Panc1 (cell line): ENCODE measurements around the gene MOCS1. TPM values are rescaled to one million over a fixed set of nuclear protein-coding genes. Genes with fewer than 3 reads are reported as not detected.

ENCODE experiments used
- ATAC-seq: fragments of 200-7000 bp; cut with Tn5 transposase; 2 replicates; pipeline ENCODE4 v1.9.1; 2020; ENCODE audit warnings: mild to moderate bottlenecking, moderate library complexity
- BruUV-seq: library from RNA; stranded (reverse); fragments of 400-500 nt; replicated peaks from 2 replicates; lab custom pipeline; 2021; lab: Mats Ljungman, UMichigan
- CTCF ChIA-PET: fragments of 300-600 bp; sonication (Branson Sonifier 250); formaldehyde crosslinking; loops from one replicate; lab custom pipeline; 2022; ENCODE audit warnings: antibody characterized with exemption; lab: Charles Lee
- POLR2A ChIA-PET: fragments of 300-600 bp; sonication (Branson Sonifier 250); formaldehyde crosslinking; loops from one replicate; lab custom pipeline; 2022; ENCODE audit warnings: antibody characterized with exemption; lab: Charles Lee
- DNase-seq: peaks from one replicate; pipeline ENCODE4 v3.0.0-alpha.2; 2010; ENCODE audit warnings: low read depth, low spot score
- H3K27ac ChIP-seq: 2 replicates; pipeline ENCODE4 v1.5.1; 2011; ENCODE audit warnings: mild to moderate bottlenecking, low read length, inconsistent platforms
- H3K27me3 ChIP-seq: fragments of 200-500 bp; sonication (Bioruptor generic); 2 replicates; pipeline ENCODE4 v1.6.0; 2014; ENCODE audit warnings: low read length, inconsistent platforms; ENCODE audit not compliant: control insufficient read depth, insufficient read depth
- H3K36me3 ChIP-seq: fragments of 200-500 bp; sonication (Bioruptor generic); 2 replicates; pipeline ENCODE4 v1.5.1; 2014; ENCODE audit warnings: inconsistent platforms, mild to moderate bottlenecking, low read length, moderate library complexity; ENCODE audit not compliant: control insufficient read depth, insufficient read depth
- H3K4me1 ChIP-seq: 2 replicates; pipeline ENCODE4 v1.5.1; 2011; ENCODE audit warnings: inconsistent platforms, mild to moderate bottlenecking, low read length, moderate library complexity; ENCODE audit not compliant: control insufficient read depth, insufficient read depth
- H3K4me3 ChIP-seq, 2 experiments: 2 replicates each; pipeline ENCODE4 v1.5.1; 2011 to 2012; ENCODE audit warnings: low read depth in 2 of 2, low read length in 2 of 2, mild to moderate bottlenecking in 2 of 2, inconsistent platforms in 1 of 2, moderate library complexity in 1 of 2
- H3K9me3 ChIP-seq: fragments of 200-500 bp; sonication (Bioruptor generic); 2 replicates; pipeline ENCODE4 v1.5.1; 2014; ENCODE audit warnings: low read depth, mild to moderate bottlenecking, inconsistent platforms, low read length, moderate library complexity; ENCODE audit not compliant: control insufficient read depth, insufficient read depth
- CTCF ChIP-seq: fragments of 450-650 bp; IDR thresholded peaks from 2 replicates; pipeline ENCODE4 v1.5.1; 2017; ENCODE audit warnings: mild to moderate bottlenecking
- POLR2AphosphoS5 ChIP-seq: IDR thresholded peaks from 2 replicates; pipeline ENCODE4 v1.6.1; 2012; ENCODE audit warnings: mild to moderate bottlenecking, low read depth, low read length, moderate library complexity
- REST ChIP-seq, 2 experiments: IDR thresholded peaks; 2 replicates each; pipeline ENCODE4 v1.6.1; 2011 to 2012; ENCODE audit warnings: low read depth in 2 of 2, control low read depth in 1 of 2, low read length in 1 of 2, mild to moderate bottlenecking in 1 of 2, moderate library complexity in 1 of 2; ENCODE audit not compliant: insufficient read depth in 1 of 2
- SIN3A ChIP-seq: IDR thresholded peaks from 2 replicates; pipeline ENCODE4 v1.6.1; 2012; ENCODE audit warnings: low read depth, mild to moderate bottlenecking, low read length, moderate library complexity, borderline replicate concordance; ENCODE audit not compliant: insufficient read depth
- TCF7L2 ChIP-seq: IDR thresholded peaks from 2 replicates; pipeline ENCODE4 v1.6.1; 2011; ENCODE audit warnings: mild to moderate bottlenecking, low read depth, low read length, inconsistent platforms
- in situ Hi-C: cut with HindIII; loops from 2 replicates; pipeline ENCODE4 v1.10.0; 2016; ENCODE audit warnings: low sequenced_read_pairs, low pct_unique_long_range_greater_than_20kb
- intact Hi-C: fragments of 100-400 bp; cut with micrococcal nuclease; formaldehyde crosslinking; loops from one replicate; pipeline ENCODE4 v1.10.0; 2022; ENCODE audit not compliant: unreplicated experiment
- total RNA-seq: library from RNA; stranded (reverse); gene quantifications from one replicate; pipeline ENCODE4 v1.2.1, GENCODE V29; 2021; ENCODE audit not compliant: unreplicated experiment

Gene MOCS1
- total RNA-seq, 1 experiment from 2014 or later, result 0.98 TPM

GRCh38 chr6:39914239-39914638, 20.0 kb downstream of the MOCS1 start:
- no TSS peak for BruUV-seq
- intact Hi-C loops (no loop called here), in situ Hi-C loops (no loop called here)
- H3K27me3 ChIP-seq, result no peaks in the 10 kb centered on the region
- no peak overlapping the region for H3K4me3 ChIP-seq
- ATAC-seq, result no peak
- no peaks in the 10 kb centered on the region for H3K4me1 ChIP-seq
- no peak overlapping the region for H3K27ac ChIP-seq
- CTCF ChIA-PET, result no interaction called here
- no peaks in the 10 kb centered on the region for H3K9me3 ChIP-seq
- no peaks in the 10 kb centered on the region for H3K36me3 ChIP-seq
- POLR2A ChIA-PET, result no interaction called here
- no peak for DNase-seq
- no peak for TF ChIP-seq POLR2AphosphoS5
- TF ChIP-seq CTCF, result no peak
- TF ChIP-seq TCF7L2, result no peak
- TF ChIP-seq REST (IDR thresholded peaks at IDR 0.05; ENCODE audit: insufficient read depth in 1 of 2, low read depth in 2 of 2, low read length in 1 of 2), result no peak
- TF ChIP-seq SIN3A, result no peak

GRCh38 chr6:39913391-39913916, 20.8 kb downstream of the MOCS1 start:
- DNase-seq (no peak), ATAC-seq (no peak)
- intact Hi-C loops, result no loop called here
- Histone ChIP-seq H3K27ac (no peak overlapping the region), H3K4me3 (no peak overlapping the region), H3K36me3 (no peaks in the 10 kb centered on the region), H3K9me3 (no peaks in the 10 kb centered on the region), H3K4me1 (no peaks in the 10 kb centered on the region), H3K27me3 (no peaks in the 10 kb centered on the region)
- TF ChIP-seq TCF7L2 (no peak), REST (IDR thresholded peaks at IDR 0.05; ENCODE audit: insufficient read depth in 1 of 2, low read depth in 2 of 2, low read length in 1 of 2) (no peak), POLR2AphosphoS5 (no peak), SIN3A (no peak), CTCF (no peak)
- CTCF ChIA-PET, result no interaction called here
- POLR2A ChIA-PET, result no interaction called here
- in situ Hi-C loops, result no loop called here
- no TSS peak for BruUV-seq
